IPS DF 6.9 (cell line): ENCODE results near the gene PPP1R3F.

Experiments used
- DNase-seq: peaks from one replicate; pipeline ENCODE4 v3.0.0-alpha.2; 2013; ENCODE audit warnings: low read depth, low spot score
- H3K27ac ChIP-seq: one replicate; pipeline ENCODE4 v1.5.1; 2013; ENCODE audit warnings: low read length, control low read depth
- H3K27me3 ChIP-seq: 2 replicates; pipeline ENCODE4 v1.6.1; 2013; ENCODE audit warnings: mild to moderate bottlenecking, low read length; ENCODE audit not compliant: control insufficient read depth, insufficient read depth
- H3K36me3 ChIP-seq: 2 replicates; pipeline ENCODE4 v1.6.1; 2013; ENCODE audit warnings: low read length; ENCODE audit not compliant: control insufficient read depth, insufficient read depth
- H3K4me1 ChIP-seq: 2 replicates; pipeline ENCODE4 v1.6.1; 2013; ENCODE audit warnings: low read length; ENCODE audit not compliant: control insufficient read depth, insufficient read depth
- H3K4me3 ChIP-seq: 2 replicates; pipeline ENCODE4 v1.5.1; 2013; ENCODE audit warnings: mild to moderate bottlenecking, low read length
- H3K9me3 ChIP-seq: 2 replicates; pipeline ENCODE4 v1.6.1; 2013; ENCODE audit warnings: low read length, inconsistent platforms; ENCODE audit not compliant: control insufficient read depth, insufficient read depth
- WGBS: extraction: QIAGEN DNeasy Blood & Tissue Kit; methylation state at CpG from one replicate; pipeline ENCODE4 v1.1.7; 2013; ENCODE audit warnings: mixed read lengths, missing lambda C conversion rate; ENCODE audit not compliant: insufficient read length, insufficient coverage; 5-methylcytosine and 5-hydroxymethylcytosine counted together

PPP1R3F gene

GRCh38 chrX:49247916-49248811 is 21.4 kb upstream of the PPP1R3F start:
- no peaks in the 10 kb centered on the region for H3K9me3 ChIP-seq
- DNase-seq, result no peak
- H3K4me1 ChIP-seq, result no peaks in the 10 kb centered on the region; the same call in 1 of the 2 replicates
- H3K4me3 ChIP-seq, result no peak overlapping the region
- no CpG with 5 or more reads among the region's 28 CpGs for WGBS
- no peak overlapping the region for H3K27ac ChIP-seq
- 0 out of 2 replicates have a peak, but pooled peaks cover 2% of the 10 kb centered on the region for H3K36me3 ChIP-seq
- no peaks in the 10 kb centered on the region for H3K27me3 ChIP-seq

- 0 out of 2 replicates have a peak, but pooled peaks cover 2% of the 10 kb centered on the region for H3K36me3 ChIP-seq
- no peak overlapping the region for H3K4me3 ChIP-seq
- no peaks in the 10 kb centered on the region for H3K9me3 ChIP-seq
- no CpG with 5 or more reads among the region's 6 CpGs for WGBS
- H3K4me1 ChIP-seq, result no peaks in the 10 kb centered on the region; the same call in 1 of the 2 replicates
- DNase-seq, result no peak
- no peak overlapping the region for H3K27ac ChIP-seq
- no peaks in the 10 kb centered on the region for H3K27me3 ChIP-seq
Observed at GRCh38 chrX:49249071-49249470, 20.5 kb upstream of the PPP1R3F start.

- H3K9me3 ChIP-seq, result no peaks in the 10 kb centered on the region
- DNase-seq, result no peak
- H3K4me3 ChIP-seq, result no peak overlapping the region
- H3K36me3 ChIP-seq, result 0 out of 2 replicates have a peak, but pooled peaks cover 2% of the 10 kb centered on the region
- H3K27ac ChIP-seq, result no peak overlapping the region
- no CpG with 5 or more reads among the region's 9 CpGs for WGBS
- no peaks in the 10 kb centered on the region for H3K27me3 ChIP-seq
- no peaks in the 10 kb centered on the region; the same call in 1 of the 2 replicates for H3K4me1 ChIP-seq
Observed at GRCh38 chrX:49249616-49250015, 20.0 kb upstream of the PPP1R3F start.

- no peak overlapping the region for H3K4me3 ChIP-seq
- DNase-seq, result no peak
- H3K4me1 ChIP-seq, result no peaks in the 10 kb centered on the region; the same call in 1 of the 2 replicates
- H3K27ac ChIP-seq, result no peak overlapping the region
- no CpG with 5 or more reads among the region's 13 CpGs for WGBS
- H3K9me3 ChIP-seq, result no peaks in the 10 kb centered on the region
- 0 out of 2 replicates have a peak, but pooled peaks cover 2% of the 10 kb centered on the region for H3K36me3 ChIP-seq
- H3K27me3 ChIP-seq, result no peaks in the 10 kb centered on the region
Observed at GRCh38 chrX:49250066-49250465, 19.5 kb upstream of the PPP1R3F start.

GRCh38 chrX:49250578-49250977 is 19.0 kb upstream of the PPP1R3F start:
- H3K27ac ChIP-seq, result no peak overlapping the region
- H3K9me3 ChIP-seq, result no peaks in the 10 kb centered on the region
- 0 out of 2 replicates have a peak, but pooled peaks cover 2% of the 10 kb centered on the region for H3K36me3 ChIP-seq
- no peak for DNase-seq
- WGBS, result no CpG with 5 or more reads among the region's 9 CpGs
- H3K4me3 ChIP-seq, result no peak overlapping the region
- H3K27me3 ChIP-seq, result no peaks in the 10 kb centered on the region
- no peaks in the 10 kb centered on the region; the same call in 1 of the 2 replicates for H3K4me1 ChIP-seq

- Histone ChIP-seq H3K9me3 (no peaks in the 10 kb centered on the region), H3K4me3 (no peak overlapping the region), H3K4me1 (no peaks in the 10 kb centered on the region; the same call in 1 of the 2 replicates), H3K27ac (no peak overlapping the region), H3K36me3 (0 out of 2 replicates have a peak, but pooled peaks cover 2% of the 10 kb centered on the region), H3K27me3 (no peaks in the 10 kb centered on the region)
- WGBS, result no CpG with 5 or more reads among the region's 13 CpGs
- no peak for DNase-seq
Observed at GRCh38 chrX:49251325-49251724, 18.3 kb upstream of the PPP1R3F start.

- H3K27me3 ChIP-seq, result no peaks in the 10 kb centered on the region
- H3K4me3 ChIP-seq, result no peak overlapping the region
- no peaks in the 10 kb centered on the region; the same call in 1 of the 2 replicates for H3K4me1 ChIP-seq
- DNase-seq, result no peak
- H3K27ac ChIP-seq, result no peak overlapping the region
- H3K9me3 ChIP-seq, result no peaks in the 10 kb centered on the region
- H3K36me3 ChIP-seq, result no peaks in the 10 kb centered on the region
- WGBS, result no CpG with 5 or more reads among the region's 7 CpGs
Observed at GRCh38 chrX:49254639-49255038, 15.0 kb upstream of the PPP1R3F start.

GRCh38 chrX:49256268-49256995 is 13.2 kb upstream of the PPP1R3F start:
- Histone ChIP-seq H3K36me3 (no peaks in the 10 kb centered on the region), H3K27me3 (no peaks in the 10 kb centered on the region), H3K4me3 (no peak overlapping the region), H3K9me3 (no peaks in the 10 kb centered on the region), H3K4me1 (no peaks in the 10 kb centered on the region), H3K27ac (no peak overlapping the region)
- WGBS, result no CpG with 5 or more reads among the region's 9 CpGs
- no peak for DNase-seq

- no peak overlapping the region for H3K27ac ChIP-seq
- no CpG with 5 or more reads among the region's 14 CpGs for WGBS
- H3K4me1 ChIP-seq, result no peaks in the 10 kb centered on the region
- H3K4me3 ChIP-seq, result no peak overlapping the region
- DNase-seq, result no peak
- no peaks in the 10 kb centered on the region for H3K36me3 ChIP-seq
- no peaks in the 10 kb centered on the region for H3K27me3 ChIP-seq
- H3K9me3 ChIP-seq, result no peaks in the 10 kb centered on the region
Observed at GRCh38 chrX:49257074-49257790, 12.4 kb upstream of the PPP1R3F start.
